Ishikawa (cell line): ENCODE data around the gene GPR55.

Experiments
- MAX ChIP-seq: IDR thresholded peaks from 2 replicates; pipeline ENCODE4 v1.6.1; 2012
- NFIC ChIP-seq: IDR thresholded peaks from 2 replicates; pipeline ENCODE4 v1.6.1; 2012
- RAD21 ChIP-seq: IDR thresholded peaks from 2 replicates; pipeline ENCODE4 v1.6.1; 2012; ENCODE audit warnings: low read depth
- REST ChIP-seq: IDR thresholded peaks from 2 replicates; pipeline ENCODE4 v1.6.1; 2012; ENCODE audit warnings: low read depth, mild to moderate bottlenecking
- TAF1 ChIP-seq: IDR thresholded peaks from 2 replicates; pipeline ENCODE4 v1.6.1; 2012; ENCODE audit warnings: low read depth, mild to moderate bottlenecking
- TEAD4 ChIP-seq: IDR thresholded peaks from 2 replicates; pipeline ENCODE4 v1.6.1; 2012
- YY1 ChIP-seq: IDR thresholded peaks from 2 replicates; pipeline ENCODE4 v1.6.1; 2012; ENCODE audit warnings: low read depth

GRCh38 chr2:230885463-230886130 lies 39.4 kb downstream of the GPR55 start:
- no peak for TF ChIP-seq YY1
- TF ChIP-seq TAF1: no peak
- no peak for TF ChIP-seq NFIC
- TF ChIP-seq MAX: no peak
- no peak for TF ChIP-seq TEAD4
- TF ChIP-seq RAD21: no peak
- no peak for TF ChIP-seq REST
